ENCODE results near the gene HLA-DQB2.
"Not testable (repeated sequence)": the region's sequence is repeated elsewhere in the genome, so short reads cannot be mapped to it uniquely, and the experiment has no call there.

The HLA-DQB2 gene

DNA sequence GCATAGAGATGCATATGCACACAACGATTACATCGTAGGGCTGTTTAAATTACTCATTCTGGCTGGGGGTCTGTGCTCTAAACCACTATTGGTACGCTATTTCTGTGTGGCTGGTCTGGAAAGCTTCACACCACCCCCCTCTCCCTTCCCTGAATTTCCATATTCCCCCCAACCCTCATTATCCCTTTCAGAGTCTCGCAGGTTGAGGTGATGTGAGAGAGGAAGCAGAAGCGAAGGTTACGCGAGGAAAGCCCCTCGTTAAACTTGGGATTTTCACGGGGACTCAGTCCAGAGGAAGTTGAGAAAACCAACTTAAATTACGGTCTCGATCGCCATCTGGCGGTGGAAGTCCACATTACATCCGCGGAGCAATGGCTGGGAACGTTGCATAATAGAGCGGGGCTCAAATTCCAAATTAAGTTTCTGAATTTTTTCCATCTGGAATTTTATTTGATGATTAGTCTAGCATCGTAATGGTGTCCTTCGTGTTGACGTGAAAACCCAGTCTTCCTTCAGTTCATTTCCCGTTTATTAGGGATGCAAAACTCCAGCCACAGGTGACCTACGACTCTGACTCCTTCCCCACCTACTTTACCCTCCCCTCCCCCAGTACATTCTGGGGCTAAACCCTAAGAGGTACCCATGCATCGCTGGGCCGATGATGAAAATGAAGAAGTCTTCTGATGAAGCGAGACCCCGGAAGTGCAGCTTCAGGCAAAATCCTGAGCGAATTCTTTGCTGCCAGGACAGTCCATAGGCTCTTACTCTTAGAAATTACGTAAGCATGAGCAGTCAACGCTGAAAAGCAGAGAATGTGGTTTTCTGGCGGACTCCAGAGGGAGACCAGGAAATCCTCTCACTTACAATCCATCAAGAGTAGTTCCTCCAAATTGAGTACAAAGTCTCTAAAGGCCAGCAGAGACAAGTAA, 33.8 kb upstream of the HLA-DQB2 start:
- no peak overlapping the region for H3K27ac ChIP-seq

DNA sequence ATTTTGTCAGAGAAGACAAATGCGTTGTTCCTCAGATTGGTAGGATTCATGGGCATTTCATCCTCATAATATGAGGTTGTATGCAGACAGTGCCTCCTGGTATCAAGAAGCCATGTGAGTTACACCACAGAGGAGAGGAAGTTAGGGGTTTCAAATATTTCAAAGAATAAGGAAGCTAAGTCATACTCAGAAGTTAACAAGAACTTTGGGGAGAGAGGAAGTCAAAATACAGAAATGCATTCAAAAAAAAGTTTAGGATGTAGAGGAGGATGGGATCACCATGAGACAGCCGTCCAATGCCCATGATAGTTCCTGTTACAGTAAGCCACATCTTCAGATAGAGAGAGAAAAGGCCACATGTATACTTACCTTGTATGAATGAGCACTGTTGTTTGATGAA, 31.2 kb upstream of the HLA-DQB2 start:
- TF ChIP-seq, protein P1, sequence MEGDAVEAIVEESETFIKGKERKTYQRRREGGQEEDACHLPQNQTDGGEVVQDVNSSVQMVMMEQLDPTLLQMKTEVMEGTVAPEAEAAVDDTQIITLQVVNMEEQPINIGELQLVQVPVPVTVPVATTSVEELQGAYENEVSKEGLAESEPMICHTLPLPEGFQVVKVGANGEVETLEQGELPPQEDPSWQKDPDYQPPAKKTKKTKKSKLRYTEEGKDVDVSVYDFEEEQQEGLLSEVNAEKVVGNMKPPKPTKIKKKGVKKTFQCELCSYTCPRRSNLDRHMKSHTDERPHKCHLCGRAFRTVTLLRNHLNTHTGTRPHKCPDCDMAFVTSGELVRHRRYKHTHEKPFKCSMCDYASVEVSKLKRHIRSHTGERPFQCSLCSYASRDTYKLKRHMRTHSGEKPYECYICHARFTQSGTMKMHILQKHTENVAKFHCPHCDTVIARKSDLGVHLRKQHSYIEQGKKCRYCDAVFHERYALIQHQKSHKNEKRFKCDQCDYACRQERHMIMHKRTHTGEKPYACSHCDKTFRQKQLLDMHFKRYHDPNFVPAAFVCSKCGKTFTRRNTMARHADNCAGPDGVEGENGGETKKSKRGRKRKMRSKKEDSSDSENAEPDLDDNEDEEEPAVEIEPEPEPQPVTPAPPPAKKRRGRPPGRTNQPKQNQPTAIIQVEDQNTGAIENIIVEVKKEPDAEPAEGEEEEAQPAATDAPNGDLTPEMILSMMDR (conservative IDR thresholded peaks at IDR 0.05) = no peak
- no peak for TF ChIP-seq ZFX (IDR thresholded peaks at IDR 0.05)
- H3K27ac ChIP-seq = no peak overlapping the region

More for the DNA sequence above, 33.8 kb upstream of the HLA-DQB2 start:
- TF ChIP-seq, protein P1 (conservative IDR thresholded peaks at IDR 0.05) = peak; percentile 87
- no peak for TF ChIP-seq ZFX (IDR thresholded peaks at IDR 0.05)

DNA sequence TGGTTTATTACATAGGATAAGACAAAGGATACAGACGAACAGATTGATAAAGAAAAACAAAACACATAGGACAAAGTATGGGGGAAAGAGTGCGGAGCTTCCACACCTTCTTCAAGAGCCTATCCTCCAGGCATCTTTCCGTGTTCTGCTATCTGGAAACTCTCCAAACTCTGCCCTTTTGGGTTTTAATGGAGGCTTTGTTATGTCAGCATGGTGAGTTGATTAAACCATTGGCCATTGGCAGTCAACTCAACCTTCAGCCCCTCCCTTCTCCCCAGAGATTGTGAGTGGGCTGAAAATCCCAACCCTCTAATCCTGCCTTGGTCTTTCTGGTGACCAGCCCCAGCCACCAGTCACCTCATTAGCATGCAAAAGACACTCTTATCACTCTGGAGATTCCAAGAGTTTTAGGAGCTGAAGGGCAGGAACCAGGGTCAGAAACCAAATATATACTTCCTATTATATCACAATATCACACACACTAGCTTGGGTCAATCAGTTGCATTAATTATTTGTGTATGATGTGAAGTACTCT, 29.6 kb upstream of the HLA-DQB2 start:
- no peak overlapping the region for H3K27ac ChIP-seq
- no peak for TF ChIP-seq ZFX (IDR thresholded peaks at IDR 0.05)
- TF ChIP-seq, protein P1 (conservative IDR thresholded peaks at IDR 0.05) = no peak

DNA sequence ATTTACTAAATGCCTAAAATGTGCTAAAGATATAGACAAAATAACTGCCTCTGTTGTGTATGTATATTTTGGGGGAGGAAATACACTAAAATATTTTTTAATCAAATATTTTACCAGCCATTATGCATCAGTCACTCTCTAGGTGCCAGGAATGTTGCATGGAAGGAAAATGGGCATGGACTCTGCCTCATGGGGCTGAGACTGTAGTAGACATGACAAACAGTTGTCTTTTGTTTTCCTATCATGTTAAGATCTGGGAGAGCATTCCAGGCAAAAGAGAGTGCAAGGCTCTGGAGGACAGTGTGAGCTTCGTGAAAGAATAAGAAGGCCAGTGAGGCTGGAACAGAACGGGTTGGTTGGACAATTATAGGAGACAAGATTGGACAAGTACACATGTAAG, 27.0 kb upstream of the HLA-DQB2 start:
- TF ChIP-seq, protein P1 (conservative IDR thresholded peaks at IDR 0.05) = no peak
- no peak for TF ChIP-seq ZFX (IDR thresholded peaks at IDR 0.05)
- H3K27ac ChIP-seq = no peak overlapping the region

DNA sequence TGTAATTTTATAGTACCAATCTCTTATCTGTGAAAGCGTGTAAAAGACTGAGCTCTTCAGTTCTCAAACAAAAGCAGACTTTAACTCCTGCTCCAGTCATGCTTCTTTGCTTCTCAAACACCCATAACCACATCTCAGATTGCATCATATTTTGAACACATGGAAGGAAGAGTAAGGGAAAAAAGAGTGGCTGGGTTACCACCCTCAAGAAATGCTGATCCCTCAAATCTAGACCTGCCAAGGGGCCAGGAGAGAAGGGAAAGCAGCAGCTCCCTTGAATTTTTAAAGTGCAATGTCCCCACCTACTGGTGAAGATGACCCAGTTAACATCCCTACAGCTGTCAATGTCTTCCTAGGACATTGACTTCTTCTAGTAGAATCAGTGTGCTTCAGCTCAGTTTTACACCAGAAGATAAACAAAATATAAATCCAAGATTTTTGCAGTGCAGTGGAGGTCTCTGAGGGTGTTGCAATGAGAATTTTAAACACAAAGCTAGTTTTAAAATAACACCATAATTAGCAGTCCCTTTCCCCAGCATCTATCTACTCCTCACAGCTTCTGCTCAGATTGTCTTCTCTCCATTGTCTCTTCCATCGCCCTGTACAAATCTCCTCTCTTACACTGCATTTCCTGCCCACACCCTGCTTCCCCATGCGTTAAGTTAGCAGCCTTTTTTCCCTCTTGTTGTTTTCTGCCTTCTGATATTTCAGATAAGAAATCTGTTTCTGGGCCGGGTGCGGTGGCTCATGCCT, 22.6 kb upstream of the HLA-DQB2 start:
- no peak for TF ChIP-seq ZFX (IDR thresholded peaks at IDR 0.05)
- TF ChIP-seq, protein P1 (conservative IDR thresholded peaks at IDR 0.05) = peak; percentile 77
- no peak overlapping the region for H3K27ac ChIP-seq

DNA sequence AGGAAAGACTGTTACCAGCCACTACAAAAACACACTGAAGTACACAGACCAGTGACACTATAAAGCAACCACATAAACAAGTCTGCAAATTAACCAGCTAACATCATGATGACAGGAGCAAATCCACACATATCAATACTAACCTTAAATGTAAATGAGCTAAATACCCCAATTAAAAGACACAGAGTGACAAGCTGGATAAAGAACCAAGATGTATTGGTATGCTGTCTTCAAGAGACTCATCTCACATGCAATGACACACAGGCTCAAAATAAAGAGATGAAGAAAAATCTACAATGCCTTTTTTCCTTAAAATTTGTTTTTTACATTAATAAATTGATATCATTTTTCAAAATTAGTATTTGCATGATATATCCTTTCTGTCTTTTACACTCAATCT, 19.6 kb upstream of the HLA-DQB2 start:
- not testable (repeated sequence) for H3K27ac ChIP-seq

DNA sequence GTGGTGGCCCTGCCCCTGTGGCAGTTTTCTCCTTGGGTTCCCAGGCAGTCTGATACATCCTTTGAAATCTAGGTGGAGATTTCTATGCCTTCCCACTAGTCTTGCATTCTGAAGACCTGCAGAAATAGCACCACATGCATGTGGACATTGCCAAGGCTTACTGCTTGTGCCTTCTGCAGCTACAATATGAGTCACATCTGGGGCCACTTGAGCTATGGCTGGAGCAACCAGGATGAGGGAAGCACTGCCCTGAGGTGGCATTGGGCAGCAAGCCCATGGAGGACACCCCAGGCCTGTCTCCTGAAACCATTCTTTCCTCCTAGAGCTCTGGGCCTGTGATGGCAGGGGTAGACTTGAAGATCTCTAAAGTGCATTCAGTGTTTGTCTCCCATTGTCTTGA, 15.7 kb upstream of the HLA-DQB2 start:
- no peak for TF ChIP-seq ZFX (IDR thresholded peaks at IDR 0.05)
- TF ChIP-seq, protein P1 (conservative IDR thresholded peaks at IDR 0.05) = no peak
- H3K27ac ChIP-seq = no peak overlapping the region

Measured in C4-2B (cell line).